PC-3 (cell line): ENCODE results near the gene IL1RAP. TPM values are rescaled to one million over a fixed set of nuclear protein-coding genes. Genes with fewer than 3 reads are reported as not detected.

Experiments
- ATAC-seq: fragments of 200-7000 bp; cut with Tn5 transposase; 2 replicates; pipeline ENCODE4 v1.9.1; 2020; ENCODE audit warnings: mild to moderate bottlenecking, moderate library complexity
- BruUV-seq: library from RNA; stranded (reverse); fragments of 400-500 nt; replicated peaks from 2 replicates; lab custom pipeline; 2021; lab: Mats Ljungman, UMichigan
- CTCF ChIA-PET: fragments of 300-600 bp; sonication (Branson Sonifier 250); formaldehyde crosslinking; loops from one replicate; lab custom pipeline; 2022; ENCODE audit warnings: antibody characterized with exemption; lab: Charles Lee
- POLR2A ChIA-PET: fragments of 300-600 bp; sonication (Branson Sonifier 250); formaldehyde crosslinking; loops from one replicate; lab custom pipeline; 2022; ENCODE audit warnings: antibody characterized with exemption; ENCODE audit not compliant: unreplicated experiment; lab: Charles Lee
- DNase-seq: peaks from one replicate; pipeline ENCODE4 v3.0.0-alpha.2; 2015
- H2AFZ ChIP-seq: fragments of 300-600 bp; sonication (generic); 2 replicates; pipeline ENCODE4 v1.6.0; 2016; ENCODE audit warnings: antibody characterized with exemption, low read length
- H3F3A ChIP-seq: fragments of 300-600 bp; sonication (generic); one replicate; pipeline ENCODE4 v1.6.0; 2017; ENCODE audit warnings: antibody characterized with exemption, low read length, control low read depth, mild to moderate bottlenecking; ENCODE audit not compliant: unreplicated experiment
- H3K27ac ChIP-seq: fragments of 300-600 bp; sonication (generic); 2 replicates; pipeline ENCODE4 v1.5.1; 2016; ENCODE audit warnings: mild to moderate bottlenecking, low read length
- H3K27me3 ChIP-seq: fragments of 300-600 bp; sonication (generic); 2 replicates; pipeline ENCODE4 v1.6.1; 2016; ENCODE audit warnings: low read length, mixed read lengths
- H3K36me3 ChIP-seq: fragments of 300-600 bp; sonication (generic); 2 replicates; pipeline ENCODE4 v1.6.1; 2016; ENCODE audit warnings: low read depth, mixed run types, low read length, mixed read lengths
- H3K4me1 ChIP-seq: fragments of 300-600 bp; sonication (generic); 2 replicates; pipeline ENCODE4 v1.5.1; 2016; ENCODE audit warnings: low read length; ENCODE audit not compliant: insufficient read depth
- H3K4me2 ChIP-seq: fragments of 300-600 bp; sonication (generic); 2 replicates; pipeline ENCODE4 v1.6.0; 2016; ENCODE audit warnings: low read length
- H3K4me3 ChIP-seq: fragments of 300-600 bp; sonication (generic); 2 replicates; pipeline ENCODE4 v1.5.1; 2016; ENCODE audit warnings: mild to moderate bottlenecking, low read length, mixed read lengths
- H3K79me2 ChIP-seq: fragments of 300-600 bp; sonication (generic); 2 replicates; pipeline ENCODE4 v1.6.1; 2017; ENCODE audit warnings: low read length, mixed read lengths
- H3K9ac ChIP-seq: fragments of 300-600 bp; sonication (generic); 2 replicates; pipeline ENCODE4 v1.6.0; 2016; ENCODE audit warnings: mild to moderate bottlenecking, low read length
- H3K9me2 ChIP-seq: fragments of 300-600 bp; sonication (generic); replicated peaks from 2 replicates; pipeline ENCODE4 v1.6.1; 2016; ENCODE audit warnings: mixed run types, low read length, mixed read lengths
- H3K9me3 ChIP-seq: fragments of 300-600 bp; sonication (generic); 2 replicates; pipeline ENCODE4 v1.6.1; 2016; ENCODE audit warnings: low read length, mixed read lengths
- H4K20me1 ChIP-seq: fragments of 300-600 bp; sonication (generic); 2 replicates; pipeline ENCODE4 v1.6.1; 2016; ENCODE audit warnings: low read length, mixed read lengths
- CTCF ChIP-seq: fragments of 300-600 bp; sonication (generic); conservative IDR thresholded peaks from 2 replicates; pipeline ENCODE4 v1.5.1; 2017; ENCODE audit warnings: antibody characterized with exemption, low read depth, mild to moderate bottlenecking, low read length
- EZH2 ChIP-seq: fragments of 300-600 bp; sonication (generic); IDR thresholded peaks from one replicate; pipeline ENCODE4 v1.6.1; 2017; ENCODE audit warnings: antibody characterized with exemption, mild to moderate bottlenecking, low read length; ENCODE audit not compliant: unreplicated experiment
- EZH2phosphoT487 ChIP-seq: fragments of 300-600 bp; sonication (generic); IDR thresholded peaks from 2 replicates; pipeline ENCODE4 v1.6.1; 2018; ENCODE audit warnings: mild to moderate bottlenecking, antibody characterized with exemption, low read length, borderline replicate concordance
- intact Hi-C: fragments of 100-400 bp; cut with micrococcal nuclease; formaldehyde crosslinking; loops from 2 replicates; pipeline ENCODE4 v1.9.0; 2023
- total RNA-seq: library from RNA; depleted of rRNA; stranded (reverse); fragments of >200 nt; gene quantifications from 2 replicates; pipeline ENCODE4 v1.2.3, GENCODE V29; 2014

IL1RAP gene
- total RNA-seq, 1 experiment from 2014 or later = 5.0 TPM

GRCh38 chr3:190618330-190619030 is 104.6 kb downstream of the IL1RAP start:
- Histone ChIP-seq H2AFZ (no peak overlapping the region), H3K4me1 (no peaks in the 10 kb centered on the region), H3F3A (no peaks in the 10 kb centered on the region), H3K9me3 (no peaks in the 10 kb centered on the region), H3K36me3 (no peaks in the 10 kb centered on the region), H3K4me3 (no peak overlapping the region), H3K9ac (no peak overlapping the region), H3K79me2 (no peaks in the 10 kb centered on the region), H3K9me2 (no peaks in the 10 kb centered on the region), H4K20me1 (no peaks in the 10 kb centered on the region), H3K27me3 (no peaks in the 10 kb centered on the region), H3K4me2 (no peak overlapping the region), H3K27ac (no peak overlapping the region)
- no TSS peak for BruUV-seq
- ChIA-PET CTCF (no interaction called here), POLR2A (interaction anchor here (0.6 kb wide), 1 partner anchor 1522 kb away, joined by 3 read pairs; no protein-coding TSS in a partner anchor)
- ATAC-seq = no peak
- TF ChIP-seq EZH2 (no peak), EZH2phosphoT487 (no peak), CTCF (no peak)
- no peak for DNase-seq
- intact Hi-C loops = no loop called here

GRCh38 chr3:190619353-190619752 is 105.5 kb downstream of the IL1RAP start:
- no peak overlapping the region for H2AFZ ChIP-seq
- BruUV-seq = no TSS peak
- no peaks in the 10 kb centered on the region for H3K36me3 ChIP-seq
- ATAC-seq (no peak), DNase-seq (no peak)
- H3K9me2 ChIP-seq = no peaks in the 10 kb centered on the region
- H3K4me2 ChIP-seq = no peak overlapping the region
- H4K20me1 ChIP-seq = no peaks in the 10 kb centered on the region
- no peaks in the 10 kb centered on the region for H3K4me1 ChIP-seq
- H3K9me3 ChIP-seq = no peaks in the 10 kb centered on the region
- no peaks in the 10 kb centered on the region for H3F3A ChIP-seq
- POLR2A ChIA-PET = no interaction called here
- TF ChIP-seq EZH2 = no peak
- no peak for TF ChIP-seq EZH2phosphoT487
- no peak for TF ChIP-seq CTCF
- no peak overlapping the region for H3K4me3 ChIP-seq
- CTCF ChIA-PET = no interaction called here
- no peak overlapping the region for H3K9ac ChIP-seq
- H3K27ac ChIP-seq = no peak overlapping the region
- no peaks in the 10 kb centered on the region for H3K27me3 ChIP-seq
- intact Hi-C loops = no loop called here
- H3K79me2 ChIP-seq = no peaks in the 10 kb centered on the region

DNA sequence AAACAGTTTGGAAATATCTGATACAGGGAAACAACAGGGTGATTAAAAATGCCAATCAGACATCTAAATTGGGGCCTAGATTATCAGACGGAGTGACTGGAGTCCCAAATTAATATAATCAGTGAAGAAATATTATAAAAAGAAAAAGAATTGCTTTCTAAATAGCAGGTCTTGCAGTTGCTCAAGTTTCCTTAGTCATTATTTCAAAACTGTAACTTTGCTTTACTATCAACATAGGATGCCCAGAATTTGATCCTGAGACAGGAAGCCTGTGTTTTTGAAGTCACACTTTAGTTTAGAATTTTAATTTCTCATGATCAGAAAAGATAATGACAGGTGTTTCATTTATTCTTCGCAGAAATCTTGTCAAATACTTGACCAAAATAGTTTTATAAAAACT is 105.9 kb downstream of the IL1RAP start:
- CTCF ChIA-PET = no interaction called here
- Histone ChIP-seq H3K27me3 (no peaks in the 10 kb centered on the region), H4K20me1 (no peaks in the 10 kb centered on the region), H3K4me1 (no peaks in the 10 kb centered on the region), H3K9me3 (no peaks in the 10 kb centered on the region), H3K36me3 (no peaks in the 10 kb centered on the region), H3K79me2 (no peaks in the 10 kb centered on the region), H3K9me2 (no peaks in the 10 kb centered on the region), H3F3A (no peaks in the 10 kb centered on the region), H2AFZ (no peak overlapping the region), H3K9ac (no peak overlapping the region), H3K4me3 (no peak overlapping the region), H3K4me2 (no peak overlapping the region), H3K27ac (no peak overlapping the region)
- TF ChIP-seq EZH2phosphoT487 (no peak), EZH2 (no peak), CTCF (no peak)
- no peak for DNase-seq
- no peak for ATAC-seq
- intact Hi-C loops = no loop called here
- BruUV-seq = no TSS peak
- POLR2A ChIA-PET = no interaction called here
